Prostate gland (tissue), 2 donors: ENCODE data around the gene ZNF423. TPM values are rescaled to one million over a fixed set of nuclear protein-coding genes. Genes with fewer than 3 reads are reported as not detected.

Source experiments
- DNase-seq: peaks from one replicate; pipeline ENCODE4 v3.0.0-alpha.2; 2019; ENCODE audit warnings: low spot score
- H3K27ac ChIP-seq, 2 donors: fragments of 200-600 bp; sonication (generic); 2 replicates each; pipeline ENCODE4 v1.5.1; 2017 to 2019
- H3K27me3 ChIP-seq: fragments of 200-600 bp; sonication (generic); replicated peaks from 2 replicates; pipeline ENCODE4 v1.5.1; 2019; ENCODE audit not compliant: insufficient read depth
- H3K36me3 ChIP-seq, 2 donors: fragments of 200-600 bp; sonication (generic); 1 replicate in 1 of 2; 2 replicates in 1 of 2; pipeline versions ENCODE4 v1.5.1 to v1.8.1; 2017 to 2019
- H3K4me1 ChIP-seq: fragments of 200-600 bp; sonication (generic); replicated peaks from 2 replicates; pipeline ENCODE4 v1.5.1; 2019
- H3K4me3 ChIP-seq, 2 donors: fragments of 200-600 bp; sonication (generic); 2 replicates each; pipeline ENCODE4 v1.5.1; 2017 to 2019
- H3K9me3 ChIP-seq: fragments of 200-600 bp; sonication (generic); 2 replicates; pipeline ENCODE4 v1.5.1; 2017
- CTCF ChIP-seq, 4 experiments: fragments of 200-600 bp in 2 of 4; fragments of 450-650 bp in 2 of 4; sonication (generic) in 2 of 4; IDR thresholded peaks; 1 replicate in 3 of 4; 2 replicates in 1 of 4; pipeline ENCODE4 v1.5.1; 2016 to 2019; ENCODE audit warnings: antibody characterized with exemption in 4 of 4, mild to moderate bottlenecking in 2 of 4, moderate library complexity in 2 of 4
- POLR2A ChIP-seq: fragments of 450-650 bp; IDR thresholded peaks from one replicate; pipeline ENCODE4 v1.6.1; 2016; ENCODE audit warnings: antibody characterized with exemption, mild to moderate bottlenecking
- POLR2AphosphoS5 ChIP-seq: sonication (generic); formaldehyde crosslinking; IDR thresholded peaks from one replicate; pipeline ENCODE4 v1.6.1; 2017; ENCODE audit warnings: antibody characterized with exemption
- WGBS: methylation state at CpG from one replicate; pipeline ENCODE4 v1.1.5; 2018; 5-methylcytosine and 5-hydroxymethylcytosine counted together
- intact Hi-C: fragments of 100-400 bp; cut with DNase I; formaldehyde crosslinking; loops from one replicate; pipeline ENCODE4 v1.14.2; 2022
- total RNA-seq, 2 donors: library from RNA; depleted of rRNA; stranded (reverse); fragments of >200 nt; gene quantifications; one replicate each; pipeline ENCODE4 v1.1.0, GENCODE V29; 2016

The ZNF423 gene
- total RNA-seq, 2 donors from 2014 or later: 6.1 to 22.7 TPM

- Histone ChIP-seq H3K27ac (no peak overlapping the region), H3K27me3 (no peaks in the 10 kb centered on the region), H3K36me3 (no peaks in the 10 kb centered on the region), H3K9me3 (no peaks in the 10 kb centered on the region), H3K4me1 (no peaks in the 10 kb centered on the region), H3K4me3 (no peak overlapping the region)
- intact Hi-C loops: no loop called here
- no peak for DNase-seq
- 88% methylated on average over 4 of the region's 4 CpGs for WGBS
- no peak for TF ChIP-seq CTCF (IDR thresholded peaks at IDR 0.05)
- TF ChIP-seq POLR2AphosphoS5: no peak
- no peak for TF ChIP-seq POLR2A
Observed at GRCh38 chr16:49559242-49559641, 296.7 kb downstream of the ZNF423 start.

GRCh38 chr16:49558451-49558850 is 297.5 kb downstream of the ZNF423 start:
- no peaks in the 10 kb centered on the region for H3K27me3 ChIP-seq
- no peak overlapping the region for H3K4me3 ChIP-seq
- intact Hi-C loops: no loop called here
- no peak for DNase-seq
- no peaks in the 10 kb centered on the region for H3K9me3 ChIP-seq
- no peaks in the 10 kb centered on the region for H3K4me1 ChIP-seq
- H3K36me3 ChIP-seq: no peaks in the 10 kb centered on the region
- 91% methylated on average over 2 of the region's 2 CpGs for WGBS
- no peak overlapping the region for H3K27ac ChIP-seq
- TF ChIP-seq CTCF (IDR thresholded peaks at IDR 0.05) (no peak), POLR2AphosphoS5 (no peak), POLR2A (no peak)

- H3K4me1 ChIP-seq: no peaks in the 10 kb centered on the region
- TF ChIP-seq POLR2AphosphoS5 (no peak), CTCF (IDR thresholded peaks at IDR 0.05) (peak in 3 of 4 experiments; percentile 16 to 43 (median 26))
- no peak for DNase-seq
- H3K9me3 ChIP-seq: no peaks in the 10 kb centered on the region
- intact Hi-C loops: no loop called here
- H3K4me3 ChIP-seq: no peak overlapping the region
- no peaks in the 10 kb centered on the region for H3K36me3 ChIP-seq
- 45% methylated on average over 23 of the region's 23 CpGs for WGBS
- no peak overlapping the region for H3K27ac ChIP-seq
- no peaks in the 10 kb centered on the region for H3K27me3 ChIP-seq
Observed at GRCh38 chr16:49556606-49557446, 299.1 kb downstream of the ZNF423 start.

GRCh38 chr16:49556249-49556605 is 299.7 kb downstream of the ZNF423 start:
- H3K4me1 ChIP-seq: no peaks in the 10 kb centered on the region
- intact Hi-C loops: no loop called here
- H3K36me3 ChIP-seq: no peaks in the 10 kb centered on the region
- TF ChIP-seq POLR2A (no peak), CTCF (IDR thresholded peaks at IDR 0.05) (no peak), POLR2AphosphoS5 (no peak)
- no peak overlapping the region for H3K4me3 ChIP-seq
- H3K27ac ChIP-seq: no peak overlapping the region
- 72% methylated on average over 4 of the region's 4 CpGs for WGBS
- no peaks in the 10 kb centered on the region for H3K27me3 ChIP-seq
- DNase-seq: no peak
- no peaks in the 10 kb centered on the region for H3K9me3 ChIP-seq

- intact Hi-C loops: no loop called here
- no peak for DNase-seq
- Histone ChIP-seq H3K36me3 (no peaks in the 10 kb centered on the region), H3K9me3 (no peaks in the 10 kb centered on the region), H3K27me3 (no peaks in the 10 kb centered on the region), H3K4me3 (no peak overlapping the region), H3K4me1 (no peaks in the 10 kb centered on the region), H3K27ac (no peak overlapping the region)
- WGBS: 61% methylated on average over 3 of the region's 3 CpGs
- TF ChIP-seq POLR2A: no peak
- TF ChIP-seq POLR2AphosphoS5: no peak
Observed at GRCh38 chr16:49554681-49555080, 301.2 kb downstream of the ZNF423 start.
